Heart left ventricle (tissue), 16 donors: ENCODE results near the gene TREH. TPM values are rescaled to one million over a fixed set of nuclear protein-coding genes. Genes with fewer than 3 reads are reported as not detected.

Experiments used
- ATAC-seq, 4 donors: fragments of 200-7000 bp; cut with Tn5 transposase; one replicate each; pipeline ENCODE4 v1.9.1; 2020 to 2022; ENCODE audit warnings: moderate library complexity in 4 of 4, mild to moderate bottlenecking in 3 of 4, moderate number of reproducible peaks in 1 of 4
- DNase-seq, 5 donors: peaks; one replicate each; pipeline ENCODE4 v3.0.0-alpha.2; 2020
- H3K27ac ChIP-seq, 12 donors: fragments of 200-600 bp; sonication (generic) in 4 of 12; one replicate each; pipeline versions ENCODE4 v1.5.0 to v1.8.0; 2016 to 2022; ENCODE audit warnings: mild to moderate bottlenecking in 2 of 12
- H3K27me3 ChIP-seq, 9 donors: fragments of 200-600 bp; sonication (generic) in 2 of 9; one replicate each; pipeline versions ENCODE4 v1.5.1 to v1.8.0; 2016 to 2022; ENCODE audit warnings: mild to moderate bottlenecking in 3 of 9
- H3K36me3 ChIP-seq, 9 donors: fragments of 200-600 bp; sonication (generic) in 2 of 9; one replicate each; pipeline versions ENCODE4 v1.5.0 to v1.8.0; 2018 to 2022; ENCODE audit warnings: mild to moderate bottlenecking in 2 of 9
- H3K4me1 ChIP-seq, 12 donors: fragments of 200-600 bp; sonication (generic) in 4 of 12; one replicate each; pipeline versions ENCODE4 v1.5.0 to v1.8.0; 2016 to 2022; ENCODE audit warnings: mild to moderate bottlenecking in 3 of 12
- H3K4me3 ChIP-seq, 12 donors: fragments of 200-600 bp; sonication (generic) in 4 of 12; one replicate each; pipeline versions ENCODE4 v1.5.0 to v1.8.0; 2017 to 2022; ENCODE audit warnings: mild to moderate bottlenecking in 9 of 12, moderate library complexity in 4 of 12
- H3K9me3 ChIP-seq, 12 donors: fragments of 200-600 bp; sonication (generic) in 4 of 12; one replicate each; pipeline versions ENCODE4 v1.5.0 to v1.8.0; 2016 to 2022; ENCODE audit warnings: mild to moderate bottlenecking in 1 of 12
- POLR2A ChIP-seq, 2 donors: fragments of 450-650 bp; IDR thresholded peaks; one replicate each; pipeline ENCODE4 v1.6.1; 2017; ENCODE audit warnings: antibody characterized with exemption in 2 of 2, mild to moderate bottlenecking in 2 of 2, moderate library complexity in 2 of 2
- WGBS, 4 donors: extraction: QIAGEN DNeasy Blood & Tissue Kit in 2 of 4; methylation state at CpG; one replicate each; pipeline versions ENCODE4 v1.1.5 to v1.1.7; 2013 to 2018; 5-methylcytosine and 5-hydroxymethylcytosine counted together
- intact Hi-C, 10 donors: fragments of 100-400 bp; cut with DNase I; formaldehyde crosslinking; loops; one replicate each; pipeline versions ENCODE4 v1.11.1 to v1.14.2; 2022
- polyA plus RNA-seq, 2 donors: library from polyadenylated mRNA; stranded (reverse); fragments of 200-250 nt; gene quantifications; one replicate each; pipeline ENCODE4 v1.2.3, GENCODE V29; 2013
- total RNA-seq, 9 donors: library from RNA; depleted of rRNA in 2 of 9; stranded (reverse); fragments of >200 nt in 2 of 9; fragmentation: NEBNext Ultra II Directional in 3 of 9; extraction: Animal tissue kit (Norgen Biotek cat#: 25700) in 3 of 9; gene quantifications; one replicate each; pipeline versions ENCODE4 v1.1.0 to v1.2.4, GENCODE V29; 2016 to 2023
- TF ChIP-seq, protein P1 (sequence below), 12 donors: fragments of 200-600 bp; sonication (generic) in 4 of 12; IDR thresholded peaks; one replicate each; pipeline versions ENCODE4 v1.5.0 to v1.8.0; 2018 to 2022; ENCODE audit warnings: antibody characterized with exemption in 12 of 12, mild to moderate bottlenecking in 5 of 12
- donor health status: ischemic (EF 13 %, LVEDD 7.1; RV severe dilation, severe dysfunction).
- donor health status: healthy with polysubstance abuse.
- donor health status: DM: no; HTN: yes; CAD: no.
- donor health status: DM: no; HTN: no; CAD: no.
- donor health status: ischemic (EF 25% LVEDD 6.9; RV normal size, moderate dysfunction).
- donor health status: ischemic (EF 25% LVEDD 5.7; RV mildly dilated, moderate dysfunction).
- donor health status: healthy.
- donor health status: DM: yes; HTN: yes; CAD: no.
- donor health status: ischemic (EF 35%, LVEDD 5.7; RV mildly dilated, moderate dysfunction).
- donor health status: nonischemic (EF 11% LVEDD 7.7; RV severe dilation, severe dysfunction).
- donor health status: DM: yes; HTN: yes; CAD: no.
- donor health status: PGD.
- donor health status: ischemic (EF 29% LVEDD 5.4; RV normal size, mild dysfunction).
- donor health status: nonischemic (EF 23%, LVEDD 6.1; RV moderate dilation, normal function).

Gene TREH
- total and polyA plus RNA-seq, 11 donors = 0.17 to 1.7 TPM; not detected in 9

DNA sequence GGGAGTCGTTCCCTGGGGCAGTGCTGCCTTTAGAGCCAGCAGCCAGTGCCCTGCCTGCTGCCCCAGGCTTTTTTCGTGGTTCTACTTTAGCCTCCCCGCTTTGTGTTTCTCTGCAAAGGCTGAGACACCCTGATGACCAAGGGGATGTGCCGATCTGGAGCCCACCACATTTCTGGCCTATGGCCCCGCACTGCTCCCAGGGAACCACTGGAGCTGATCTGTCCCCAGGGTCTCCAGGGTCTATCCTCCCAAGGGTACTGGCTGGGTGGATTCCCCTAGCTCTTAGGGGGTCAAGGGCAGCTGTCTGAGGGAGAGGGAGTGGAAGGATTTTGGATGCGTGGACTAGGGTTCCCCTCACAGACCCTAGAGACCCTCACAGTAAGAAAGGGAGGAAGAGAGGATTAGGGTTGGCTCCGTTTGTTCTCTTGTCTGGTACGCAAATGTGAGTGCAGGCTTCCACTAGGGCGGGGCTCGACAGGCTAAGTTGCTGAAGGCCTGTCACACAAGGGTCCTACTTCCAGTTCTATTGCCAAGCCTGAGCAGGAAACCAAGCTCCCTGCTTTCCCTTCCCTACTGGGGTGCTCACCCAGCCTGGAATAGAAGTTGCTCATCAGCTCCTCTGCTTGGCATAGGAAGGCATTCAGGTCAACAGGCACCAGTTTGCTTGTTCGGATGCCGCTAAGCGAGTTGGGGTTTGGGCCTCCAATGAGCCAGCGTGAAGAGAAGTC, 19.3 kb downstream of the TREH start:
- intact Hi-C loops = loop anchor here (1.0 to 10.0 kb wide), 7 partner anchors 38 to 68 kb away; partner anchors contain the start of gene PHLDB1 (in 6 of the 10)
- Histone ChIP-seq H3K9me3 (no peaks in the 10 kb centered on the region), H3K4me1 (peaks cover 0 to 26% (median 14%) of the 10 kb centered on the region in 12 donors), H3K4me3 (peak overlapping the region in 1 of 12 donors; percentile 7), H3K36me3 (peaks cover 0 to 36% (median 28%) of the 10 kb centered on the region in 9 donors), H3K27ac (peak overlapping the region in 3 of 12 donors; percentile 35 to 70 (median 67)), H3K27me3 (no peaks in the 10 kb centered on the region)
- peak in 1 of 4 donors; percentile 2 for ATAC-seq
- DNase-seq = peak in 1 of 5 donors; percentile 25
- TF ChIP-seq POLR2A (IDR thresholded peaks at IDR 0.05) = no peak
- TF ChIP-seq, protein P1, sequence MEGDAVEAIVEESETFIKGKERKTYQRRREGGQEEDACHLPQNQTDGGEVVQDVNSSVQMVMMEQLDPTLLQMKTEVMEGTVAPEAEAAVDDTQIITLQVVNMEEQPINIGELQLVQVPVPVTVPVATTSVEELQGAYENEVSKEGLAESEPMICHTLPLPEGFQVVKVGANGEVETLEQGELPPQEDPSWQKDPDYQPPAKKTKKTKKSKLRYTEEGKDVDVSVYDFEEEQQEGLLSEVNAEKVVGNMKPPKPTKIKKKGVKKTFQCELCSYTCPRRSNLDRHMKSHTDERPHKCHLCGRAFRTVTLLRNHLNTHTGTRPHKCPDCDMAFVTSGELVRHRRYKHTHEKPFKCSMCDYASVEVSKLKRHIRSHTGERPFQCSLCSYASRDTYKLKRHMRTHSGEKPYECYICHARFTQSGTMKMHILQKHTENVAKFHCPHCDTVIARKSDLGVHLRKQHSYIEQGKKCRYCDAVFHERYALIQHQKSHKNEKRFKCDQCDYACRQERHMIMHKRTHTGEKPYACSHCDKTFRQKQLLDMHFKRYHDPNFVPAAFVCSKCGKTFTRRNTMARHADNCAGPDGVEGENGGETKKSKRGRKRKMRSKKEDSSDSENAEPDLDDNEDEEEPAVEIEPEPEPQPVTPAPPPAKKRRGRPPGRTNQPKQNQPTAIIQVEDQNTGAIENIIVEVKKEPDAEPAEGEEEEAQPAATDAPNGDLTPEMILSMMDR (IDR thresholded peaks at IDR 0.05) = no peak
- 61 to 77% (median 67%) methylated on average over 11 to 14 of the region's 14 CpGs for WGBS, 4 donors

- no peaks in the 10 kb centered on the region for H3K9me3 ChIP-seq
- TF ChIP-seq, protein P1 (IDR thresholded peaks at IDR 0.05) = peak; percentile 95 to 100 (median 98)
- TF ChIP-seq POLR2A (IDR thresholded peaks at IDR 0.05) = no peak
- DNase-seq (peak; percentile 91 to 94 (median 93)), ATAC-seq (peak; percentile 73 to 84 (median 78))
- 11 to 17% (median 13%) methylated on average over 22 to 26 of the region's 26 CpGs for WGBS, 4 donors
- no peaks in the 10 kb centered on the region for H3K27me3 ChIP-seq
- peak overlapping the region in 1 of 12 donors; percentile 7 for H3K4me3 ChIP-seq
- H3K27ac ChIP-seq = peak overlapping the region in 11 of 12 donors; percentile 1 to 70 (median 40)
- H3K36me3 ChIP-seq = peaks cover 0 to 43% (median 35%) of the 10 kb centered on the region in 9 donors
- intact Hi-C loops = loop anchor here (1.0 to 10.0 kb wide), 7 partner anchors 37 to 67 kb away; partner anchors contain the start of gene PHLDB1 (in 6 of the 10)
- H3K4me1 ChIP-seq = peaks cover 0 to 26% (median 14%) of the 10 kb centered on the region in 12 donors
Observed at GRCh38 chr11:118659314-118659952, 20.0 kb downstream of the TREH start.

GRCh38 chr11:118658429-118659313, 20.8 kb downstream of the TREH start:
- Histone ChIP-seq H3K4me1 (peaks cover 0 to 26% (median 14%) of the 10 kb centered on the region in 12 donors), H3K27me3 (no peaks in the 10 kb centered on the region), H3K36me3 (peaks cover 0 to 51% (median 43%) of the 10 kb centered on the region in 9 donors), H3K9me3 (no peaks in the 10 kb centered on the region), H3K27ac (peak overlapping the region in 11 of 12 donors; percentile 1 to 70 (median 40)), H3K4me3 (no peak overlapping the region)
- TF ChIP-seq, protein P1 (IDR thresholded peaks at IDR 0.05) = peak in 2 of 12 donors; percentile 4 to 12
- no peak for TF ChIP-seq POLR2A (IDR thresholded peaks at IDR 0.05)
- ATAC-seq (peak; percentile 6 to 19 (median 14)), DNase-seq (peak in 3 of 5 donors; percentile 32 to 60 (median 44))
- intact Hi-C loops = loop anchor here (1.0 to 10.0 kb wide), 7 partner anchors 36 to 66 kb away; partner anchors contain the start of gene PHLDB1 (in 6 of the 10)
- 30 to 49% (median 40%) methylated on average over 10 to 16 of the region's 16 CpGs for WGBS, 4 donors
